Thyroid gland (tissue), 4 donors: Measurements from ENCODE around the gene PRPSAP2.

Source experiments
- CTCF ChIP-seq, 6 experiments: fragments of 200-600 bp in 3 of 6; fragments of 450-650 bp in 3 of 6; sonication (generic) in 3 of 6; IDR thresholded peaks; one replicate each; pipeline ENCODE4 v1.5.1; 2016 to 2019; ENCODE audit warnings: antibody characterized with exemption in 6 of 6, mild to moderate bottlenecking in 2 of 6, inconsistent platforms in 1 of 6, moderate library complexity in 1 of 6
- POLR2A ChIP-seq, 2 donors: fragments of 450-650 bp; IDR thresholded peaks; one replicate each; pipeline ENCODE4 v1.6.1; 2017; ENCODE audit warnings: antibody characterized with exemption in 2 of 2, mild to moderate bottlenecking in 2 of 2, moderate library complexity in 1 of 2

GRCh38 chr17:18948476-18949006 is 90.6 kb downstream of the PRPSAP2 start:
- TF ChIP-seq CTCF (IDR thresholded peaks at IDR 0.05) (no peak), POLR2A (IDR thresholded peaks at IDR 0.05) (no peak)
